ENCODE data around the gene SEPTIN3. TPM values are rescaled to one million over a fixed set of nuclear protein-coding genes. Genes with fewer than 3 reads are reported as not detected.

Gene SEPTIN3
- 1.2 and 2.4 TPM in 2 replicates for total RNA-seq (2014; rRNA removed; shearing (Covaris generic))

- DNase-seq (ENCODE audit: low spot score): no peak
- in situ Hi-C loops (cut with HindIII; ENCODE audit: low sequenced_read_pairs): no loop called here
Observed at GRCh38 chr22:41969110-41969646, at the start of gene SEPTIN3. Gene SEPTIN3 (plus strand): TSS chr22:41969443. CDS start chr22:41971493, 2,050 bp downstream.

GRCh38 chr22:41920271-41920976 is 48.8 kb upstream of the SEPTIN3 start:
- in situ Hi-C loops (cut with HindIII; ENCODE audit: low sequenced_read_pairs): no loop called here
- no peak for DNase-seq (ENCODE audit: low spot score)

- in situ Hi-C loops (cut with HindIII; ENCODE audit: low sequenced_read_pairs): no loop called here
- DNase-seq (ENCODE audit: low spot score): no peak
Observed at GRCh38 chr22:41922328-41922727, 46.9 kb upstream of the SEPTIN3 start.

GRCh38 chr22:41922940-41923594 is 46.2 kb upstream of the SEPTIN3 start:
- no peak for DNase-seq (ENCODE audit: low spot score)
- in situ Hi-C loops (cut with HindIII; ENCODE audit: low sequenced_read_pairs): no loop called here

- in situ Hi-C loops (cut with HindIII; ENCODE audit: low sequenced_read_pairs): no loop called here
- DNase-seq (ENCODE audit: low spot score): no peak
Observed at GRCh38 chr22:41923595-41924276, 45.5 kb upstream of the SEPTIN3 start.

GRCh38 chr22:41925783-41926460 is 43.3 kb upstream of the SEPTIN3 start:
- in situ Hi-C loops (cut with HindIII; ENCODE audit: low sequenced_read_pairs): no loop called here
- DNase-seq (ENCODE audit: low spot score): no peak

- no peak for DNase-seq (ENCODE audit: low spot score)
- in situ Hi-C loops (cut with HindIII; ENCODE audit: low sequenced_read_pairs): no loop called here
Observed at GRCh38 chr22:41927813-41928212, 41.4 kb upstream of the SEPTIN3 start.

GRCh38 chr22:41928593-41929417 is 40.4 kb upstream of the SEPTIN3 start:
- in situ Hi-C loops (cut with HindIII; ENCODE audit: low sequenced_read_pairs): no loop called here
- DNase-seq (ENCODE audit: low spot score): no peak

GRCh38 chr22:41929418-41929810 is 39.8 kb upstream of the SEPTIN3 start:
- DNase-seq (ENCODE audit: low spot score): no peak
- in situ Hi-C loops (cut with HindIII; ENCODE audit: low sequenced_read_pairs): no loop called here

GRCh38 chr22:41931701-41932269 is 37.5 kb upstream of the SEPTIN3 start:
- DNase-seq (ENCODE audit: low spot score): no peak
- in situ Hi-C loops (cut with HindIII; ENCODE audit: low sequenced_read_pairs): no loop called here

- no peak for DNase-seq (ENCODE audit: low spot score)
- in situ Hi-C loops (cut with HindIII; ENCODE audit: low sequenced_read_pairs): no loop called here
Observed at GRCh38 chr22:41932353-41932752, 36.9 kb upstream of the SEPTIN3 start.

GRCh38 chr22:41933411-41934177 is 35.6 kb upstream of the SEPTIN3 start:
- no peak for DNase-seq (ENCODE audit: low spot score)
- in situ Hi-C loops (cut with HindIII; ENCODE audit: low sequenced_read_pairs): no loop called here

- peak; percentile 94 for DNase-seq (ENCODE audit: low spot score)
- in situ Hi-C loops (cut with HindIII; ENCODE audit: low sequenced_read_pairs): no loop called here
Observed at GRCh38 chr22:41934284-41935014, 34.8 kb upstream of the SEPTIN3 start.

- peak; percentile 97 for DNase-seq (ENCODE audit: low spot score)
- in situ Hi-C loops (cut with HindIII; ENCODE audit: low sequenced_read_pairs): no loop called here
Observed at GRCh38 chr22:41935015-41935351, 34.3 kb upstream of the SEPTIN3 start.

- no peak for DNase-seq (ENCODE audit: low spot score)
- in situ Hi-C loops (cut with HindIII; ENCODE audit: low sequenced_read_pairs): no loop called here
Observed at GRCh38 chr22:41935509-41935908, 33.7 kb upstream of the SEPTIN3 start.

GRCh38 chr22:41936894-41937169 is 32.4 kb upstream of the SEPTIN3 start:
- no peak for DNase-seq (ENCODE audit: low spot score)
- in situ Hi-C loops (cut with HindIII; ENCODE audit: low sequenced_read_pairs): no loop called here
